Measurements from ENCODE around the gene ABI1.
"Not testable (repeated sequence)": the region's sequence is repeated elsewhere in the genome, so short reads cannot be mapped to it uniquely, and the experiment has no call there.

ABI1 gene

DNA sequence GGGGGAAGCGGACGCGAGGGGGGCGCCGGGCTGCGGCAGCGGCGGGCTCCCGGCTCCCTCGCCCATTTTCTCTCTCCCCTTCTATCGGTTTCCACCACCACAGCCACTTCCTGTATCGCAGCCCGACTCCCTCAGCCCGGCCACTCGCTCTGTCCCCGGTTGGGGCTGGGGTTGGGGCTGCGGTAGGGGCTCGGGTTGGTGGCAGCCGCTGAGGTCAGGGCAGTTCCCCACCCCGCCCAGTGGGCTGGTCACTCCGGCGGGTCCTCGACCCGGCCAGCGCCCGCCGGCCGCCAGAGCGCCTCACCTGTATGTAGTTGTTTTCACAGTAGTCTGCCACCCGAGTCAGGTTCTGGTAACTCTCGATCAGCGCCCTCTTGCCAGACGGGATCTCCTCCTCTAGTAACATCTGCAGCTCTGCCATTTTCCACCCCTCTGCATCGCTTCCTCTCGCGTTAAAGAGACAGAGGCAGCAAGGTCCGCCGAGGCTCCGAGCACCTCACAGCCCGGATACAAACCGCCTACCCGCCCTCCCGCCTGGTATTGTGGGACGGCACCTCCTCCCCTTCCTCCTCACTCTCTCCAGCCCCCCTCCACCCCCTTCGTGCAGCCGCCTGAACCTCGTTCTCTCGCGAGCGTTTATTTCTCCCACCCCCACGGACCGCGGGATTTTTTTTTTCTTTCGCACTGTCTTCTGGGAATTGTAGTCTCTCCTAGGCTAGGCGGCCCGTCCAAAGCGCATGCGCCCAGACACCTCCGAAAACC is at the start of gene ABI1:
Gene ABI1, minus strand, starts transcription at position 516 of the 762 bp plus-strand sequence. Its CDS starts 95 bp downstream, at position 421.
- peak; percentile 99 for DNase-seq (ENCODE audit: low spot score)

DNA sequence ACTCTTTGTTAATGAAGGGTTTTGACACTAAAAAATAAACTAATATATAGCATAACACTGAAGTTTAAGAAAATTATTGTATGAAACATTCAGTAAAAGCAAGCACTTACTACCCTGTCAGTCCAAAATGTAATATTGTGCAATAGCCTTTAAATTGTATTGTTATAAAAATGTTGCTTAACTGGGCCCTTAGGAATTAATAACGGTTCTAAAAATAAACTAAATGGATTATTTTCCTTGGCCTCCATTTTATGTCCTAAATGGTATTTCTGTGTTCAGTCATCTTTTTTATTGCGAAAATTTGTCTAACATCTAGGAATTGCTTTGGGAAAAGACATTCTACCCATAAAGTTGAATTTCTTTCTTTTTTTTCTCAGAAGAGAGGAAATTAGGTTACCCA is 49.0 kb upstream of the ABI1 start:
- DNase-seq (ENCODE audit: low spot score): no peak

DNA sequence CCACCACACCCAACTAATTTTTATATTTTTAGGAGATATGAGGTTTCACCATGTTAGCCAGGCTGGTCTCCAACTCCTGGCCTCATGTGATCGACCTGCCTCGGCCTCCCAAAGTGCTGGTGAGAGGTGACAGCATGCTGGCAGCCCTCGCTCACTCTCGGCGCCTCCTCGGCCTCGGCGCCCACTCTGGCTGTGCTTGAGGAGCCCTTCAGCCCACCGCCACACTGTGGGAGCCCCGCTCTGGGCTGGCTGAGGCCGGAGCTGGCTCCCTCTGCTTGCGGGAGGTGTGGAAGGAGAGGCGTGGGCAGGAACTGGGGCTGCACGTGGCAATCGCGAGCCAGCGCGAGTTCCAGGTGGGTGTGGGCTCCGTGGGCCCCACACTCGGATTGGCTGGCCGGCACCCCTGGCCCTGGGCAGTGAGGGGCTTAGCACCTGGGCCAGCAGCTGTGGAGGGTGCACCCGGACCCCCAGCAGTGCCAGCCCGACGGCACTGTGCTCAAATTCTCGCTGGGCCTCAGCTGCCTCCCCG is 44.6 kb upstream of the ABI1 start:
- DNase-seq (ENCODE audit: low spot score): not testable (repeated sequence)

DNA sequence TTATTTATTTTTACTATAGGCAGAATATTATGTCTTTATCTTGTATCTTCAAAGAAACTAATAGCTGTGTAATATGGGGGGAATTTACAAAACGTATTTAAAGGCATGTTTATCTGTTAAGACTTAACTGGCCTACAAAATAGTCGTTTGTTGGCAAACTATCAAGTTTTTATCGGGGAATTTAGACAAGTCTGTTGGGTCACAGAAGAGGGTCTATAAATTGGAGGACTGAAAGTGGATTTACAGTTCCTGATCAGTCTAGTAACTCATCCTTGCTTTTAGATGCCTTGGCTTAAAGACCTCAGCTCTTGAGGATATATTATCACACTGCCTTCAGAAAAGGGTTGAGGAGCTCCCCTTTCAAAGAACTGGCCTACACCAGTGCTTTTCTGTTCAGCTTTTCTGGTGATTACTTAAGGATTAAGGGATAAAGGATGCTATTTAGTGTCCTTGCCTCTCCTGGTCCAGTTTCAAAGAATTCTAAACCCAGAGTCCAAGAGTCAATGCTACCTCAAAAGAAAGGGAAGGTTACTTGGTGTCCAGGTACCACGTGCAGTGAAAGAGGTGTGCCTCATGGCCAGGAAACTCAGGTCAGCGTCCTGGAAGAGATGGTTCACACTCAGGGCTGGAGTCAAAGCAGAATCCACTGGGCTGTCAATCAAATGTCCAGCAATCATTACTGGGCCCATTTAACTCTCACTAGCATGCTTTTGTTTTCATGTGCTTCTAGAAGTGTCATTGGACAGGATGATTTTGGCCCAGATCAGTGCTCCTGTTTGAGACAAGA is 42.9 kb upstream of the ABI1 start:
- no peak for DNase-seq (ENCODE audit: low spot score)

DNA sequence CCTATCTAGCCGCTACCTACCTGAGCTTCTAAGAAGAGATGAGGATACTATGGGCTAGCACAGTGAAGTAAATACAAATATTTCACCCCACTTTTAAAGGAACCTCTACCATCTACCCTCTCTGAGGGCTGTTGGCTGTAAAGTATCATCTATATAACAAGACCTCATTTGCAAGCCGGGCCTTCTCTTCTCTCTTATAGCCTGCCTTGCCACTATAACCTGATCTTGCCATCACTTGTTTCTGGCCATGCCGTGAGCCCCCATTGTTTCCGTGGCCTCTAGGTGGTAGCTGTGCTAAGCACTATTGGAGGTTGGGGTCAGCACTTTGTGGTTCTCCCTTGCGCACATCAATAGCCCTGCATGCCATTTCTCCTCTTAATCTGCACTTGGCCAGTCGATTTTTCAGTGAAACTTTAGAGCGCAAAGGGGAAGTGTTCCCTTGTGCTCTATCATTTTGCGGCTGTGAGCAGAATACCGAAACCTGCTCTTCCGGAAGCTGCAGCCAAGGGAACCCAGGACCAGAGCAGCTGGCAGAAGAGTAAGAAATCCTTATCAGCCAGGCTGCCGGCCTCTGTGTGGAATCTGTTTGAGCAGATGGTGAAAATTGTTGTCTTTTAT is 31.7 kb upstream of the ABI1 start:
- not testable (repeated sequence) for DNase-seq (ENCODE audit: low spot score)

DNA sequence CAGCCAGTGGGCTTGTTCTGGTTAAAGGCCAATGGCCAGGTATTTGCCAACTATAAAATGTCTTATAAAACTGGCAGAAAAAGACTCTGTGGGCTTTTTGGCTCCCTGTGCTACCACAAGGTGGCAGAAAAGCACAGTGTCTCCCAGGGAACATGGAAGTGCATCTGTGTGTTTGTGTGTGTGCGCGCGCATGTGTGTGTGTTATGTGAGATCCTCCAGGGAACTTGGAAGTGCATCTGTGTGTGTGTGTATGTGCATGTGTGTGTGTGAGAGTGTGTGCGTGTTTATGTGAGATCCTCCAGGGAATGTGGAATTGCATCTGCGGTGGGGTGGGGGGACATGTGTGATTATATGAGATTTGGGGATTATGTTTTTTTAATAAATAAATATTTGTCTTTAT is 30.2 kb upstream of the ABI1 start:
- DNase-seq (ENCODE audit: low spot score): peak; percentile 71

DNA sequence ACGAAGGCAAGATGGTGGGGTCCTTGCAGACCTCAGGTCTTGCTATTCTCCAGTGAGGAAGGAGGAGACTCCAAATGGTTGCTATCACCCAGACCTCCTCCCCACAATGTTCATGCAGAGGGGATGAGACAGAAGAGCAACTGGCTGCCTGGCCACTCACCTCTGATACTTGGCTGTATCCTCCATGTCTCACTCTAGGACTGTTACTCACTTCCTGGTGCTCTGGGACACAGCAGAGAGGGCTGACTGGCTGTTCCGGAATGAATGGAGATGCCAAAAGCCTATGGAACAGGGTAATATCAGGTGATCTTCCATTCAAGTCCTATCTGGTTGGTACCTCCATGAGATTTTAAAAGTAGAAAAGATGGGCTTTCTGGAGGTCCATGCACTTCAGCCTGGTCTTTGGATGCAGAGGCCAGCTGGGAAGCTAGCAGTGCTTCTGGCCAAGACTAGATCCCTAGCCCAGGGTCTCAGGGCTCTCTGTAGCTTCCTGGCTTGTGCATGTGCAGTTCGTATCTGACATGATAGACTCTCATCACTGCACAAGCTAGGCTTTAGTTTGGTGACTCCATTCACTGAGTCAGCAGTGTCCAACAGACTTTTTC is 27.0 kb upstream of the ABI1 start:
- DNase-seq (ENCODE audit: low spot score): peak; percentile 60

DNA sequence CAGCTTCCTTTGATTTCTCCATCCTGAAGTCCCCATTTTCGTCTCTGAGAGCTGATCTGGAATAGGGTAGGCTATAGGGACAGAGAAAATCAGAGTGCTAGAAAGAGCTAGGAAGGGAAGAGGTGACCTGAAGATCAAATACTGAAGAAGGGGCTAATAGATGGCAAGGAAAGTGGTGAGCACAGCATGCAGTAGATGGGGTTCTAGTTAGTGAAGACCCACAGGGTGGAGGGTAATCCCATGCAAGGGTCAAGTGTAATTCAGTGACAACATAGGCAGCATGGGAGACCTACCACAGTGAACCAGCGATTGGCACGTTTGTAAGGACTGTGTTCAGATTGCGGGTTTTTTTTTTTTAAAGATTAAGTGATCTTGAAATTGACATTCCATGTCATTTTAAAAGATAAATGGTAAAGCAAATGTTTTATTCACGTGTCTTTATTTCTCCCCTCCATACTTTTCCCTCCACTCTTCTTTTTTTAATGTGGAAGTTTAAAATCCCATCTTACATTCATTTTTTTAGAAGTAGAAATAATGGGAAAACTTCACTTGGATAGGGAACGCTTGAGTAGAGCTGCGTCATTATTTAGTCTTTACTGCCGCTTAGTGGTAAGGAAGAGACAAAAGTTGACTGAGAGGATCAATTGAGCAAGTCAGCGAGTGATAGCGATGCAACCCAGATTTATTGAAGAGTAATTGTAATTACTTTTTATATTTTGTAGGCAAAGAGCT is 21.0 kb upstream of the ABI1 start:
- DNase-seq (ENCODE audit: low spot score): peak; percentile 88

DNA sequence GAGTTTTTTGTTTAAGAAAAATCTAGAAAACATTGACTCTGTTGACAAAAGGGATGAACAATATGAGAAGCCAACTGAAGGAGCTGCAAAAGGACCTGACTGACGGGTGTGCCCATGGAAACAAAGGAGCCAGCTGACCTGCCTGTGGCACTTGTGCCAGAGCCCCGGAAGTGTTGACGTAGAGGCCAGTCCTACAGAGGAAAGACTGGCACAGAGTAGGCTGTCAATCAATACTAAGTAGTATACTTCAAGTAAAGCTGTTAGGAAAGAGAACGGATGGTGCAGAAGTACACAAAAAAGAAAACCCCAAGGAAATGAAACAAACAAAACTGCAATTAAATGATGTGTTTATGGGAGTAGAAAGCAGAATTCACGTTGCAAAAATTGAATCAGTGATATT is 19.0 kb upstream of the ABI1 start:
- DNase-seq (ENCODE audit: low spot score): no peak

DNA sequence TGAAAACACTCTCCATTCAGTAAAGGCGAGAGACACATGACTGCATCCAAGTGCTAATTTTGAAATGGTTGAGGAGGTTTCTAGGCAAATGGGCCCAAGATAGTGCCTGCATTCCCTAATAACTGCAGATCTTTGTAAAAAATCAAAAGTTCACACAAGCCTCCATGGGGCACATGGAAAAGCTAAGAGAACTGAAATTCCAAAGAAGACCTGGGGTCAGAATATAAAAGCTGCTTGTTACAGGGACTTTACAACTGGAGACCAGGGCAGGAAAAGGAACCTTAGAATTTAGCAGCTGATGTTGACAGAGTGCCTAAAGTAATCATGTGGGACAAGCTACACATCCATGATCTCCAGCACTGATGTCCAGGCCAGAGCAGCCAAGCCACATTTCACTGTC is 10.0 kb upstream of the ABI1 start:
- DNase-seq (ENCODE audit: low spot score): no peak

DNA sequence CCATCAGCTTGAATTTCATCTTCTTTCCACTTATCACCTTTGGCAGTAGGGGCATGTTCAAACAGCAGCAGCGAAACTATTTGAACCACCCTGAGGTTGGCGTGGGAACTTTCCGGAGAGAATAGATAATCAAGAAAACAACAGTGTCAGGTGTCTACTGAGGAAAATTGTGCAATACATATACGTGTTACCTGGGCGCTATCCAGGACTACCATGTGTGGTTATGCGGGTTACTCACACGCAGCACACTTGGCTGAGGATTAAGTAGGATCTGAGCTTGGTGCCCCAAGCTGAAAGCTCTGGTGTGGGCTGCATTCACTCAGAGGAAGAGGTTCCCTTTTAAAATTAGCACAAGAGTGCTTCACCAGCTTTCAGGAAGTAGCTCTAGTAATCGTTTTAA is 8.8 kb upstream of the ABI1 start:
- DNase-seq (ENCODE audit: low spot score): no peak

DNA sequence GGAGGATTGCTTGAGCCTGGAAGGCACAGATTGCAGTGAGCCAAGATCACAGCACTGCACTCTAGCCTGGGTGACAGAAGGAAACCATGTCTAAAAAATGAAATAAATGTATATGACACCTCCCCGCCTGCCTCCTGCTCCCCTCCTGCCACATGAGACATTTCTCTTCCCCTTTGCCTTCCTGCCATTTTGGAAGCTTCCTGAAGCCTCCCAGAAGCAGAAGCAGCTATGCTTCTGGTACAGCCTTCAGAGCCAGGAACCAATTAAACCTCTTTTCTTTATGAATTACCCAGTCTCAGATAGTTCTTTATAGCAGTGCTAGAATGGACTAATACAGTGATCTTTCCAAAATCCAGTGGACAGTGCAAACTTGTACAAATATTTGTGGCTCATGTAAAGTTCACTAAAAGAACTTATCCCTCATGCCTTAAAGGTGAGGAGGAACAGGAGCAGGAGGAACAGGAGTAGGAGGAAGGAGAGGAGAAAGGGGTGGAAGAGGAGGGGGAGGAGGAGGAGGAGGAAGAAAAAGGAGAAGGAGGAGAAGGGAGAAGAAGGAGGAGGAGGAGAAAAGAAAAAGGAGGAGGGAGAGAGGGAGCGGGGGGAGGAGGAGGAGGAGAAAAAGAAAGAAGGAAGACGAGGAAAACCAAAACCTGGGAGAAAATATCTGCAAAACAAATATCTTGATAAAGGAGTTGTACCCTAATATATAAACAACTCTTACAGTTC is 2.8 kb upstream of the ABI1 start:
- DNase-seq (ENCODE audit: low spot score): no peak

DNA sequence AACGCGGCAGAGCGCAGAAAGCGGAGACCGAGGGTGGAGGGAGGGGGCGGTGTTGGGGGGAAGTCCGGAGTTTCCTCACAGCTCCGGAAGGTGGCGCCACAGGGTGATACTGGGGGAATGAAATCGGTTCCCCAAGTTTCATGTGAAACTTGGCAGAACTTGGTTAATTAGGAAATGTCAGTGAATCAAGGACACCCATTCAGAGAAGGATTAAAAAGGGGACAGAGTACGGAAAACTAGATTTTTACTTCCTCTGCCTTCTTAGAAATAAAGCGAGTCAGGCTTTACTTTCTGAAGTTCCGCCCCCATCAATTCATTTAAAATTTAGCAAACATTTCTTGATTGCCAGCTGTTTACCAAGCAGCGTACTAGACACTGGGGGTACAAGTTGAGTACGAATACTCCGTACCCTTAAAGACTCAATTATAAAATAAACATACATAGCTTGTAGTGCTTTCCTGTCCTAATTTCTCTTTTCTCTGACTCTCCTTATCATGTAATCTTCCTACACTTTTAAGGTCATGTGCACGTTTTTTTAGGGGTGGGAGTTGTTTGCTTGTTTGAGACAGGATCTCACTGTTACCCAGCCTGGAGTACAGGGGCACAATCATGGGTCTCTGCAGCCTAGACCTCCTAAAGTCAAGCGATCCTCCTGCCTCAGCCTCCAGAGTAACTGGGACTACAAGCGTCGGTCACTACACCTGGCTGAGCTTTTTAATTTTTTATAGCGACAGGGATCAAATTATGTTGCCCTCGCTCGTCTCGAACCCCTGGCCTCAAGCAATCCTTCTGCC is 644 bp upstream of the ABI1 start:
- DNase-seq (ENCODE audit: low spot score): no peak

DNA sequence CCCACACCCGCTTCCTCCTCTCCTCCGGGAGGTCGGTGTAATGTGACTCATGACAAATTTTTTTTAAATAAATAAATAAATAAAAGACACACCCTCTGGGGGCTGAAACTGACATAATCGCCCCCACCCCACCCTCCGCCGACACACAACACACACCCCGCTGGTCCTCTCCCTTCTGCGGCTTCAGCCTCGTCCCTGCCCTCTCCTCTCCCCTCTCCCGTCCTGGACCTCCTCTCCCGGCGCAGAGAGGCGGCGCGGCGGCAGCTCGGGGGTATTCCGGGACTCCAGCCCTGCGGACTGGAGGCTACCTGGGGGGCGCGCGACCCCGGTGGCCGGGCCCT is 686 bp downstream of the ABI1 start:
- DNase-seq (ENCODE audit: low spot score): peak; percentile 92

DNA sequence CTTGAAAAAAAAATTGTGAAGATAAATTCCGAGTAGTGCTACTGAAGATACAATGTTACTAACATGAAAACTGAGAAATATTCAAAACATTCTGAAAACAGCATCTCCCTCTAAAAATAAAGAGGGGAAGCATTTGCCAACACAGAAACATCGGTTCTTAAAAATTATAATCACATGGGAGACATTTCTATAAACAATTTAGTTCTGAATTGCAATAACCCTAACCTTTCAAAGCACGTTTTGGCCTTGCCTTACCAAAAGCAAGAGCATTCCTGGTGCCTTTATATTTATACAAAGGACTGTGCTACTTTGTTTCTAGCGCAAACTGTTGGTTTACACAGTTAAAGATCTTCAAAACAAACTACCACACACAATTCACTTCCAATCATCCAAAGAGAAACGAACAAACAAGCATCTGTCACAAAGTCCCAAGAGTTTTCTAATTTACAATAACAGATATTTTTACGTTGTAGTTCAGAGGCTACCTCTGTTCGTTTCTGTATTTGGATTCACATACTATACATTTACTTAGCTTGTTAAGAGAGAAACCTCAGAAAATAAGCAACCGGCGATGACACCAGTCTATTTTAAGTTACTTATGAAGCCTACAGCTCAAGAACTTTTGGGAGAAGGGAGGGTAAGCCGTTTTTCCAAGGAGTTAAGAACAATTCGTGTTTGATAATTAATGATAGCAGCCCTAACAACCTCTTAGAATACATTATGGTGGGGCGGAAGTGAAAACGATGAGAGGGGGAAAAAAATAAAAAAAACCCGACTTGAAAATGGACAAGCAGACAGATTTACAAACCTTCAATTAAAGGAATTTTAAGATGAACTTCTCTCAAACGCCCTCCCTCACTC is 1.3 kb downstream of the ABI1 start:
- peak; percentile 26 for DNase-seq (ENCODE audit: low spot score)

DNA sequence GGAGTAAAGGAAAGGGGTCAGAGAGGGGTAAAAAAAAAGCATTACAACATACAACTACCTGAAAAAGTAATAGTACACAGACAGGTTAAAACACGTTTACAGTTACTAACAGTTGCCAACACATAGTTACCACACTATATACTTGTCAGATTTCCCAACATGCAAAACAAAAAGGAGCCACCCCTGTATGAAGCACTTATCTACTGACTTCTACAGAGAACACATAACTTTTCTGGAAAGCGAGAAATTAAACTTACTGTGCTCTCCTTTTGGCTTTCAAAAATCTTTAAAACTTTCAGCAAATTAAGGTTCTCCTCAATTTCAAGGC is 2.1 kb downstream of the ABI1 start:
- DNase-seq (ENCODE audit: low spot score): peak; percentile 51

DNA sequence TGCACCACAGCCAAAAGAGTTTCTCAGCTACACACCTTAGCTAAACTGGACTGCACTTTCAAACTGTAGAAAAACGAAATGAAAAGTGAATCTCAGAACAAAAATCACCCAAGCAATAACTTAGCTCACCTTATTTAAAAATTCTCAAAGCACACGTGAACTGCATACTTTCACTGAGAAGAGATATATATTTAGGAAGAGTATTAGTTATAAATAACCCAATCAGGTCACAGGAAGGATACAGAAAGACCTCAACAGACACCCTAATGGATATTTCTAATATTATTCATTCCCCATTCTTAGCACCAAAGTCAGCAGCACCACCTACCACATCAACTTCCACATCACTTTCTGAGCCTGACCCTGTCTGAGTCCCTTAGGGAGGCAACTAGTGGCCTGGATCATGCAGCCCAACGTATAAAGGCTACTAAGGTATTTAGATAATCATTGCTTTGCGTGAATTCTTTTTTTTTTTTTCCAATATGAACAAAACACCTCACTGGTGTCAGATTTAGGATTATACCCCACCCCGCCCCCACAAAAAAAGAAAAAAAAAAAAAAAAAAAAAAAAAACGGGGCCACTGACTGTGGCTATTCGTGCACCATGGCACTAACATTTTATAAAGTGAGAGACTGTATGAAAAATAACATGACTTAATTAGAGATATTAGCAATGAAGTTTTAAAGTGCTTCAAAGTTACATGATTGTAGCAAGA is 2.6 kb downstream of the ABI1 start:
- peak; percentile 63 for DNase-seq (ENCODE audit: low spot score)

DNA sequence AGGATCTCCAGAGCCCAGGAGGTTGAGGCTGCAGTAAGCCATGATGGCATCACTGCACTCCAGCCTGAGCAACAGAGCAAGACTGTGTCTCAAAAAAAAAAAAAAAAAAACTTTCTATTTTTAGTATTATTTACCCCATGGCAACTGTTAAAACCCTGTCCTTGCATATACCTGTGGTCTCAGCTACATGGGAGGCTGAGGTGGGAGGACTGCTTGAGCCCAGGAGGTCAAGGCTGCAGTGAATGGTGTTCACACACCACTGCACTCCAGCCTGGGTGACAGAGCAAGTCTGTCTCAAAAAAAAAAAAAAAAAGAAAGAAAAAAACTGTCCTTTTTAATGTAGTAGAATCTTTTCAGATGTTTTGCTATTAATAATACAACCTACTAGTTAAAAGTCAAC is 3.2 kb downstream of the ABI1 start:
- DNase-seq (ENCODE audit: low spot score): not testable (repeated sequence)

DNA sequence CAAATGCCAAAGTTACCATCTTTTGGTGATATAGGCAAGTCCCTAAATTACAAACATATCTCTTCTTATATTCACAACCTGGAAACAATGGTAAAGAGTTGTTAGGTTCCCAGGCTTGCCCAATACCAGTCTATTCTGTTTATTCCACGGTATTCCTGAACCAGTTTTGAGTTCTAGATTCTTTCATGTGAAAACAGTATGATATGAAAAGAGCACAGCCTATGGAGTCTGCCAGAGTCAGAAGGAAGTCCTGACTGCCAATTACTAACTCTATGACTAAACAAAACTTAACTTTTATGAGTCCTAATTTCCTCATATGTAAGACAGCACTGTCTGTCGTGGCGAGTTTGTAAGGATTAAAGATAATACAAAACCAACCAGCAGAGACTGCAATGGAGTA is 5.6 kb downstream of the ABI1 start:
- DNase-seq (ENCODE audit: low spot score): peak; percentile 71

Data from RKO (cell line).